Stimulated activated CD4-positive, alpha-beta T cell treated with anti-CD3 and anti-CD28 coated beads, Interleukin-15, amount 100 ng/mL, for 24 hours (primary cell): ENCODE results near the gene C1R.
"Not testable (repeated sequence)": the region's sequence is repeated elsewhere in the genome, so short reads cannot be mapped to it uniquely, and the experiment has no call there.

Experiments
- DNase-seq: peaks from one replicate; pipeline ENCODE4 v3.0.0-alpha.2; 2020

The C1R gene

DNA sequence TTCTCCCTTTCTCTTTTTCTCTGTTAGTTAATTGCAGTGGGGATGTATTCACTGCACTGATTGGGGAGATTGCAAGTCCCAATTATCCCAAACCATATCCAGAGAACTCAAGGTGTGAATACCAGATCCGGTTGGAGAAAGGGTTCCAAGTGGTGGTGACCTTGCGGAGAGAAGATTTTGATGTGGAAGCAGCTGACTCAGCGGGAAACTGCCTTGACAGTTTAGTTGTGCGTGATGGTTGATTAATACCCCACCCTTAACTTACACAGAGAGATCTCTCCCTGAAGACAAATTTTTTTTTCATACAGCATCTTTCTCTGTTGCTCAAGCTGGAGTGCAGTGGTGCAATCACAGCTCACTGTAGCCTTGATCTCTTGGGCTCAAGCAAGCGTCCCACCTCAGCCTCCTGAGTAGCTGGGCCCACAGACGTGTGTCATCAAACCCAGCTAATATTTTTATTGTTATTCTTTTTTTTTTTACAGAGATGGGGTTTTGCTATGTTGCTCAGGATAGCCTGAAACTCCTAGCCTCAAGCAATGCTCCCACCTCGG, 27.1 kb downstream of the C1R start:
- DNase-seq = no peak

GRCh38 chr12:7064516-7064915, 27.7 kb downstream of the C1R start:
- DNase-seq = no peak

- no peak for DNase-seq
Observed at GRCh38 chr12:7061596-7061995, 30.6 kb downstream of the C1R start.

- no peak for DNase-seq
Observed at GRCh38 chr12:7061138-7061537, 31.1 kb downstream of the C1R start.

DNA sequence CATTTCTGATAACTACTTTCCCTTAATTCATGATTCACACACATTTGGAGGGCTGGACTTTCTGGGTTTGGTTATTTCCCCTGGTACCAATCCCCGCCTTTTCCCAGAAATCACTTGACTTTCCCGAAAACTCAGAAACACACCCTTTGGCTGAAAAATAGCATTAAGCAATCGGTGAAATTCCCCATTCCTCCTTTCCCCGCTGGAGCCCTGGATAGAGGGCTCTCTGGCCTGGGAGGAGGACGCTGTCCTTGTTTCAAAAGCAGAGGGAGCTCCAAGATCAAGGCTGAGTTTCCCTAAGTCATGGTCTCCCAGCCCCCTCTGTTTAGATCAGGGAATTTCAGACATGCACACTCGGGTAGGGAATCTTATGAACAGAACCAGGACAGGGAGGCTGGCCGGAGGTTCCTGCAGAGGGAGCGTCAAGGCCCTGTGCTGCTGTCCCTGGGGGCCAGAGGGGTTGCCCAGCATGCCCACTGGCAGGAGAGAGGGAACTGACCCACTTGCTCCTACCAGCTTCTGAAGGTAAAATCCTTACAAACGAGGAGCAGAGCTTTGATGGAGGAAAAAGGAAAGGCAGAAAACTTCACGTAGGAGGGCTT, 31.8 kb downstream of the C1R start, which contains the start of gene C1S:
Gene C1S (plus strand): TSS at position 366 of the 602 bp plus-strand sequence. CDS start 1,195 bp downstream, outside the sequence.
- DNase-seq = no peak

DNA sequence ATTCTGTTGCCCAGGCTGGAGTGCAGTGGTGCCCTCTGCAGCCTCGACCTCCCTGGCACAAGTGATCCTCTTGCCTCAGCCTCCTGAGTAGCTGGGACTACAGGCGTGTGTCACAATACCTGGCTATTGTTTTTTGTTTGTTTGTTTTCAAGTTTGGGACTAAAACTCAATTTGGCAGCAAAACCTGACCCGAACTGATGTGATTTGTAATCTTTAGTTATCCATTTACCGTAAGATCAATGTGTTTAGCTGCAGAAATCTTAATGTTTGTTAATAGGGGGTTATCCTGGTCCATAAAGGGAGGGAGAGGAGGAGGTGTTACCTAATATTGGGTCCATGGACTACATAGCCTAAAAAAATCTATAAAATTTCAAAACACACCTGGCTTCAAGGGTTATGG, 32.5 kb downstream of the C1R start:
- no peak for DNase-seq

GRCh38 chr12:7058850-7059395, 33.3 kb downstream of the C1R start:
- no peak for DNase-seq

DNA sequence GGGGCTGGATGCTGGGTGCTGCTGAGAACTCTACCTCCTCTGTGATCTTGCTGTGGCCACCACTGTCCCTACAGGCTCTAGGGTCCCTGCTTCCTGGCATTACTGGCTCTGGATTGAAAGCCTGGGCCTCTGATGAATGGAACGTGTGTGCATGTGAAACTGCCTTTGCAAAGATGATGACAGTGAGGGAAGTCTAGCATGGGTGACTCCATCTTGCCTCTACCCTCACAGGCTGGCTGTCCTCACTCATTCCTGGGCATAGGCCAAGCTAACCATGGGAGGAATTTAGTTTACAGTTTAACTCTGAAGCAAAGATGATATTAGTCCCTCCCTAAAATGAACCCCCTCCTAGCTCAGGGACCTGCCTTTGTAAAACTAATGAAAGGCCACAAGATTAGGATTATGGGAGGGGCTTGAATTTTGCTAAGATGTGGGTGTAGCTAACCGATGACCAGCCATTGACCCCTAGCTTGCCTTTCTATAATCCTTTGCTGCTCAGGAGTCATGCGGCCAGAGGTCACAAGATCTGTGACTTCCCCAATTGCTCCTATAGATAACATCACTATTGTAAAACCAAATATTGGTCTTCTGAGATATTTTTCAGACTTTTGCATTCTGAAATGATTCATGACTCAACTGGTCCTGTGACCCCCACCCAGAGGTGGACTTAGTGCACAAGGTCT, 33.9 kb downstream of the C1R start:
- DNase-seq = no peak

DNA sequence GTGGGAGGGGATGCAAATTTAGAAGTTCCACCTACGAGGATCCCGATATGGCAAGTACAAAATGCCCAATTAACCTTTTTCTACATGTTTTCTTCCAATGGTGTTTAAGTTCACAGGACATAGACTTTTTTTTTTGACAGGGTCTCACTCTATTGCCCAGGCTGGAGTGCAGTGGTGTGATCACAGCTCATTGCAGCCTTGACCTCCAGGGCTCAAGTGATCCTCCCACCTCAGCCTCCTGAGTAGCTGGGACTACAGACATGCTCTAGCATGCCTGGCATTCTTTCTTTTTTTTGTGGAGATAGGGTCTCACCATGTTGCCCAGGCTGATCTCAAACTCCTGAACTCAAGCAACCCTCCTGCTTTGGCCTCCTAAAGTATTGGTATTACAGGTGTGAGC, 36.5 kb downstream of the C1R start:
- not testable (repeated sequence) for DNase-seq

DNA sequence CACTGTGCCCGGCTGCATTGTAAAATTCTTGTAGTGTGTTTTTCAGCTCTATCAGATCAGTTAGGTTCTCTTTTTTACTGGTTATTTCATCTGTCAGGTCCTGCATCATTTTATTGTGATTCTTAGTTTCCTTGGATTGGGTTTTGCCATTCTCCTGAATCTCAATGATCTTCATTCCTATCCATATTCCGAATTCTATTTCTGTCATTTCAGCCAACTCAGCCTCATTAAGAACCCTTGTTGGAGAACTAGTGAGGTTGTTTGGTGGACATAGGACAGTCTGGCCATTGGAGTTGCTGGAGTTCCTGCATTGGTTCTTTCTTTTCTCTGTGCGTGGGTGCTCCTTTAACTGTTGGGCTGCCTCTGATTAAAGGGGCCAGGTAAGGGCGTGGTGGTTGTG, 37.3 kb downstream of the C1R start:
- no peak for DNase-seq

- not testable (repeated sequence) for DNase-seq
Observed at GRCh38 chr12:7049973-7050372, 42.3 kb downstream of the C1R start.

GRCh38 chr12:7049445-7049951, 42.7 kb downstream of the C1R start:
- DNase-seq = not testable (repeated sequence)

GRCh38 chr12:7047306-7047705, 44.9 kb downstream of the C1R start:
- DNase-seq = no peak

DNA sequence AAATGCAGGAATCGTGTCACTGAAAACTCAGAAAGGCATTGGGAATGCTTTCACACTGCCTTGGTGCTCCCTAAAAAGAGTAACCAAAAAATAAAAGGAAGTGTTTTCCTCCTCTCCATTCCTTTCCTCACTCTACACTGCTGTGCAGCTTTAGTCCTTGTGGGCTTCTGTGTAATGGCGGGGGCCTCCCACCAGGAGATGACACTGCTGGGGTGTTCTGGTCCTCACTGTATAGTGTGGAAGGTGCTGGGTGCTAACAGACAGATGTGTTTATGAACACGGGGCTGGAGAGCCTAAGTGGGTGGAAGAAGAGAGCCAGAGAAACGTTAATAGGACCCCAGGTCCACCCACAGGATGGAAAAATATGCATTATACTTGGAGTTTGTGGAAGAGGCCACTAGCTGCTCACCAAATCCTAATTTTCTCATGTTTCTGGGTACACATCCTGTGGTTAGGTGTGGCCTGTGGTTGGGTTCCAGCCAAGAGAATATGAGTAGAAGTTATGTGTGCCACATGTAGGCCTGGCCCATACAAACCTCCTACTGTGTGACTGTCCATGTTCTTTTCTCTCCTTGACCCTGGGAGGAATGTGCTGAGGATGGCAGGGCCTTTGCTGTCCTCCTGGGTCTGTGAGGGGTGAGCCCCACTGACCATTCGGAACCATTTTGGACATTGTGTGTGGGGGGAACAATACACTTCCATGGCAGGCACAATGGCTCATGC, 45.7 kb downstream of the C1R start:
- no peak for DNase-seq

GRCh38 chr12:7045913-7046312, 46.3 kb downstream of the C1R start:
- DNase-seq = no peak

DNA sequence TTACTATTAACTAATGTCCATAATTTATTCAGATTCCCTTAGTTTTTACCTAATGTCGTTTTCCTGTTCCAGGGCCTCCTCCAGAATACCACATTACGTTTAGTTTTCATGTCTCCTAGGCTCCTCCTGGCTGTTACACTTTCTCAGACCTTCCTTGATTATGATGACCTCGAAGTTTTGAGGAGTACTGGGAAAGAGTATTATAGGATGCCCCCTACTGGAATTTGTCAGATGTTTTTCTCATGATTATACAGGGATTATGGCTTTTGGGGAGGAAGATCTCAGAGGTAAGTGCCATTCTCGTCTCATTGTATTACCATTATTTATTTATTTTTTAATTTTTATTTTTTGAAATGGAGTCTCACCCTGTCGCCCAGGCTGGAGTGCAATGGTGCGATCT, 49.4 kb downstream of the C1R start:
- no peak for DNase-seq

DNA sequence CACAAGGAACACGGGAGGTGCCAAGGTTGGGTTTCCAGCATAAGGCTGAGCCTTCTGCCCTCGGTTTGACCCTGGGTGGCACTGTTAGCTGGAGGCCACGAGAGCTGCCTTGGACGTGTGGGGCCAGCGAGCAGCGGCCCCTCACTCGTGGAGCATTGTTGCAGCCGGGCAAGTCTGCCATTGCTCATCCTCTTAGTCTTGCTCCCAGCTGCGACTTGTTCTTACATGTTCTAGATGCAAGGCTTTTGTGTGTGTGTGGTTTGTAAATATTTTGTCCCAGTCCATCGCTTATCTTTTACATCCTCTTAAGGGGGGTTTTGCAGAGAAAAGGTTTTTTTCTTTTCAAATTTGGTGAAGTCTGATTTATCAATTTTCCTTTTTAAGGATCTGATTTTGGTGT, 52.8 kb downstream of the C1R start:
- DNase-seq = no peak

DNA sequence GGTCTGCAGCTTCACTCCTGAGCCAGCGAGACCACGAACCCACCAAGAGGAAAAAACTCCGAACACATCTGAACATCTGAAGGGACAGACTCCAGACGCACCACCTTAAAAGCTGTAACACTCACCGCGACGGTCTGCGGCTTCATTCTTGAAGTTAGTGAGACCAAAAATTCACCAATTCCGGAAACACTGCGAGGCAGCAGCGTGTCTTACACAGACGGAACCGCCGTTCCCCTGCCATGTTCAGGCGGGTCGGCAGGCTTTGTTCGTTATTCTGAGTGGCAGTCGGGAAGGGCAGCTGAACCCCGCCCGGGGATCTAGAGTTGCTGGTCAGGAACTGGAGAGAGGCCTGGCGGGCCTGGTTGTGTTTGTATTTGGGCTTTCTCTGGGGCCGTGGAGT, 53.7 kb downstream of the C1R start:
- DNase-seq = no peak

GRCh38 chr12:7037411-7037810, 54.8 kb downstream of the C1R start:
- DNase-seq = not testable (repeated sequence)

DNA sequence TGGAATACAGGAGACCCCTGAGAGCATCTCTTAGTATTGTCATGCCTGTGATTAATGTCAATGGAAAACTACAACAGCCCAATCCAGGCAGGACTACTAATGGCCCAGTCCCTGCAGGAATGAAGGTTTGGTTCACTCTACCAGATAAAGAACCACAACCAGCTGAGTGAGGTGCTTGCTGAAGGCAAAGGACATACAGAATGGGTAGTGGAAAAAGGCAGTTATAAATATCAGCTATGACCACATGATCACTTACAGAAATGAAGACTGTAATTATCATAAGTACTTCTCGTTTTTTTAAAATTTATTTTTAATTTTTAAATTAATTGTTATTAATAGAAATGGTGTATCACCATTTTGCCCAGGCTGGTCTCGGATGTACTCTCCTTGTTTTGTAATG, 56.8 kb downstream of the C1R start:
- DNase-seq = no peak

DNA sequence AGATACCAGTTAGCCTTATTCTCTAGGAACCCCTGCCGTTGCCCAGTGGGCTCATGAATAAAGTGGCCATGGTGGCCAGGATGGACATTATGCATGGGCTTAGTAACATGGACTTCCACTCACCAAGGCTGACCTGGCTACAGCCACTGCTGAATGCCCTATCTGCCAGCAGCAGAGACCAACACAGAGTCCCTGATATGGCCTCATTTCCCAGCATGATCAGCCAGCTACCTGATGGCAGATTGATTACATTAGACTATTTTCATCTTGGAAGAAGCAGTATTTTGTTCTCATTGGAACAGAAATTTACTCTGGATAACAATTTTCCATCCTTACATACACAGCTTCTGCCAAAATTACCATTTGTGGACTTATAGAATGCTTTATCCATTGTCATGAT, 57.8 kb downstream of the C1R start:
- DNase-seq = no peak

DNA sequence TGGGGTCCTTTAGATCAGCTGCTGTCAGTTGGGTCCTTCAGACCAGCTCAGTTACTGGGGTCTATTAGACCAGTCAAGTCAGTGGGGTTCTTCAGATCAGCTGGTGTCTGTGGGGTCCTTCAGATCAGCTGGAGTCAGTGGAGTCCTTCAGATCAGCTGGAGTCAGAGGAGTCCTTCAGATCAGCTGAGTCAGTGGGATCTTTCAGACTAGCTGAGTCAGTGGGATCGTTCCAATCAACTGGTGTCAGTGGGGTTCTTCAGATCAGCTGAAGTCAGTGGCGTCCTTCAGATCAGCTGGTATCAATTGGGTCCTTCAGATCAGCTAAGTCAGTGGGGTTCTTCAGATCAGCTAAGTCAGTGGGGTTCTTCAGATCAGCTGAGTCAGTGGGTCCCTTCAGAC, 59.3 kb downstream of the C1R start:
- DNase-seq = no peak

GRCh38 chr12:7031306-7031705, 60.9 kb downstream of the C1R start:
- DNase-seq = no peak
